H1 (cell line): ENCODE measurements around the gene CUEDC1. TPM values are rescaled to one million over a fixed set of nuclear protein-coding genes. Genes with fewer than 3 reads are reported as not detected.

Experiments used
- CTCF ChIA-PET: fragments of 300-600 bp; sonication (Branson Sonifier 250); formaldehyde crosslinking; loops from one replicate; lab custom pipeline; 2021; ENCODE audit not compliant: partially characterized antibody; lab: Charles Lee
- POLR2A ChIA-PET: fragments of 300-600 bp; sonication (Branson Sonifier 250); formaldehyde crosslinking; loops from one replicate; lab custom pipeline; 2021; ENCODE audit warnings: inconsistent platforms; ENCODE audit not compliant: partially characterized antibody; lab: Charles Lee
- DNase-seq, 2 experiments: peaks; one replicate each; pipeline versions ENCODE4 v3.0.0 to v3.0.0-alpha.2; 2010 to 2022; ENCODE audit warnings: low spot score in 2 of 2, low read depth in 1 of 2, mixed read lengths in 1 of 2
- FAIRE-seq: peaks from 2 replicates; lab custom pipeline; 2011; peaks lifted over from hg19 to GRCh38; lab: Jason Lieb, UNC
- H2AFZ ChIP-seq: 2 replicates; pipeline ENCODE4 v1.8.1; 2012; ENCODE audit warnings: low read length, inconsistent platforms
- H2AK5ac ChIP-seq: 2 replicates; pipeline ENCODE4 v1.6.1; 2013; ENCODE audit warnings: low read depth, low read length
- H2BK120ac ChIP-seq: replicated peaks from 2 replicates; pipeline ENCODE3; 2013; ENCODE audit warnings: low read depth, low read length, inconsistent platforms
- H2BK12ac ChIP-seq: 2 replicates; pipeline ENCODE4 v1.6.1; 2013; ENCODE audit warnings: low read depth, low read length
- H2BK15ac ChIP-seq: 2 replicates; pipeline ENCODE4 v1.6.1; 2013; ENCODE audit warnings: low read length
- H2BK20ac ChIP-seq: 2 replicates; pipeline ENCODE4 v1.6.1; 2013; ENCODE audit warnings: low read length
- H2BK5ac ChIP-seq: 2 replicates; pipeline ENCODE4 v1.6.1; 2013; ENCODE audit warnings: low read depth, low read length
- H3K14ac ChIP-seq: 2 replicates; pipeline ENCODE4 v1.6.1; 2013; ENCODE audit warnings: inconsistent platforms; ENCODE audit not compliant: insufficient read length
- H3K18ac ChIP-seq: 2 replicates; pipeline ENCODE4 v1.6.1; 2013; ENCODE audit warnings: low read length; ENCODE audit errors: extremely low read depth
- H3K23ac ChIP-seq: 2 replicates; pipeline ENCODE4 v1.6.1; 2013; ENCODE audit warnings: inconsistent platforms; ENCODE audit not compliant: insufficient read length
- H3K23me2 ChIP-seq: 2 replicates; pipeline ENCODE4 v1.6.1; 2013; ENCODE audit warnings: low read depth, low read length
- H3K27ac ChIP-seq: 2 replicates; pipeline ENCODE4 v1.6.1; 2011; ENCODE audit warnings: low read depth, low read length, inconsistent platforms
- H3K27me3 ChIP-seq, 4 experiments: replicated peaks in 1 of 4; 1 replicate in 1 of 4; 2 replicates in 3 of 4; pipeline versions ENCODE4 v1.6.1 to v1.8.1; 2011 to 2013; ENCODE audit warnings: low read length in 3 of 4, mild to moderate bottlenecking in 3 of 4, inconsistent platforms in 2 of 4, mixed read lengths in 2 of 4, moderate library complexity in 1 of 4; ENCODE audit not compliant: control insufficient read depth in 3 of 4, insufficient read depth in 3 of 4; ENCODE audit errors: extremely low read depth in 1 of 4
- H3K36me3 ChIP-seq, 4 experiments: 2 replicates each; pipeline versions ENCODE4 v1.6.1 to v1.8.1; 2011 to 2013; ENCODE audit warnings: mild to moderate bottlenecking in 4 of 4, low read length in 3 of 4, moderate library complexity in 2 of 4, control low read depth in 1 of 4, inconsistent platforms in 1 of 4; ENCODE audit not compliant: insufficient read depth in 4 of 4, control insufficient read depth in 2 of 4
- H3K4ac ChIP-seq: replicated peaks from 2 replicates; pipeline ENCODE3; 2013; ENCODE audit warnings: low read length, low read depth, mixed read lengths, inconsistent platforms; ENCODE audit not compliant: insufficient read length
- H3K4me1 ChIP-seq, 4 experiments: replicated peaks in 1 of 4; 1 replicate in 1 of 4; 2 replicates in 3 of 4; pipeline versions ENCODE4 v1.6.1 to v1.8.1; 2011 to 2013; ENCODE audit warnings: low read length in 3 of 4, inconsistent platforms in 2 of 4, mixed read lengths in 1 of 4; ENCODE audit not compliant: insufficient read depth in 4 of 4, control insufficient read depth in 3 of 4
- H3K4me2 ChIP-seq, 2 experiments: 2 replicates each; pipeline versions ENCODE4 v1.6.1 to v1.8.1; 2011 to 2013; ENCODE audit warnings: low read depth in 2 of 2, low read length in 2 of 2, control low read depth in 1 of 2, inconsistent platforms in 1 of 2, mild to moderate bottlenecking in 1 of 2; ENCODE audit not compliant: insufficient read depth in 1 of 2
- H3K4me3 ChIP-seq, 4 experiments: fragments of 200-600, 300-600 bp in 1 of 4; sonication (generic), shearing (Covaris generic), sonication (Bioruptor Twin) in 1 of 4; 2 replicates each; pipeline versions ENCODE4 v1.5.1 to v1.8.1; 2011 to 2016; ENCODE audit warnings: low read length in 4 of 4, low read depth in 3 of 4, control low read depth in 2 of 4, inconsistent platforms in 2 of 4, mild to moderate bottlenecking in 2 of 4, mixed read lengths in 1 of 4, moderate library complexity in 1 of 4; ENCODE audit not compliant: insufficient read depth in 2 of 4; ENCODE audit errors: extremely low read depth in 1 of 4
- H3K56ac ChIP-seq: replicated peaks from 2 replicates; pipeline ENCODE3; 2013; ENCODE audit warnings: low read depth, mild to moderate bottlenecking, mixed read lengths, low read length, inconsistent platforms; ENCODE audit not compliant: insufficient read length
- H3K79me1 ChIP-seq: 2 replicates; pipeline ENCODE4 v1.6.1; 2013; ENCODE audit warnings: low read depth, low read length, control low read depth
- H3K79me2 ChIP-seq, 2 experiments: 2 replicates each; pipeline versions ENCODE4 v1.6.1 to v1.8.1; 2012 to 2013; ENCODE audit warnings: low read length in 2 of 2, mild to moderate bottlenecking in 2 of 2, inconsistent platforms in 1 of 2; ENCODE audit not compliant: insufficient read depth in 2 of 2, control insufficient read depth in 1 of 2
- H3K9ac ChIP-seq, 4 experiments: replicated peaks in 1 of 4; 1 replicate in 1 of 4; 2 replicates in 3 of 4; pipeline versions ENCODE4 v1.6.1 to v1.8.1; 2011 to 2013; ENCODE audit warnings: low read depth in 3 of 4, low read length in 3 of 4, control low read depth in 2 of 4, mild to moderate bottlenecking in 2 of 4, moderate library complexity in 2 of 4, inconsistent platforms in 1 of 4; ENCODE audit errors: extremely low read depth in 1 of 4
- H3K9me3 ChIP-seq, 2 experiments: 2 replicates each; pipeline versions ENCODE4 v1.6.1 to v1.8.1; 2012 to 2013; ENCODE audit warnings: mild to moderate bottlenecking in 2 of 2, moderate library complexity in 2 of 2, control low read depth in 1 of 2, inconsistent platforms in 1 of 2, low read depth in 1 of 2, low read length in 1 of 2, mixed read lengths in 1 of 2; ENCODE audit not compliant: insufficient read depth in 2 of 2
- H4K20me1 ChIP-seq, 2 experiments: replicated peaks in 1 of 2; 2 replicates each; pipeline versions ENCODE3 to v1.8.1; 2011 to 2013; ENCODE audit warnings: inconsistent platforms in 2 of 2, low read length in 2 of 2, mild to moderate bottlenecking in 1 of 2; ENCODE audit not compliant: insufficient read depth in 2 of 2, control insufficient read depth in 1 of 2
- H4K5ac ChIP-seq: 2 replicates; pipeline ENCODE4 v1.6.1; 2013; ENCODE audit warnings: low read length, low read depth, mixed read lengths, inconsistent platforms; ENCODE audit not compliant: insufficient read length
- H4K8ac ChIP-seq: 2 replicates; pipeline ENCODE4 v1.8.0; 2013; ENCODE audit warnings: mild to moderate bottlenecking, moderate library complexity, low read length, inconsistent platforms; ENCODE audit not compliant: insufficient read depth; ENCODE audit errors: extremely low read depth
- H4K91ac ChIP-seq: replicated peaks from 2 replicates; pipeline ENCODE3; 2013; ENCODE audit warnings: low read length, mixed read lengths, inconsistent platforms; ENCODE audit not compliant: insufficient read length
- BACH1 ChIP-seq: IDR thresholded peaks from 2 replicates; pipeline ENCODE4 v1.6.1; 2012; ENCODE audit warnings: low read length, improper control_type of control experiment
- KDM4A ChIP-seq: IDR thresholded peaks from one replicate; pipeline ENCODE4 v1.7.1; 2012; ENCODE audit warnings: low read depth, mild to moderate bottlenecking, moderate library complexity, low read length, inconsistent platforms; ENCODE audit not compliant: severe bottlenecking
- NRF1 ChIP-seq: IDR thresholded peaks from 2 replicates; pipeline ENCODE4 v1.6.1; 2011; ENCODE audit warnings: mild to moderate bottlenecking, low read depth, low read length, improper control_type of control experiment
- POLR2A ChIP-seq, 2 experiments: IDR thresholded peaks; 1 replicate in 1 of 2; 2 replicates in 1 of 2; pipeline ENCODE4 v1.6.1; 2011; ENCODE audit warnings: low read depth in 2 of 2, low read length in 2 of 2, mild to moderate bottlenecking in 2 of 2; ENCODE audit errors: control extremely low read depth in 1 of 2
- POLR2AphosphoS5 ChIP-seq: IDR thresholded peaks from 2 replicates; pipeline ENCODE4 v1.6.1; 2011; ENCODE audit warnings: low read depth, low read length
- RXRA ChIP-seq: IDR thresholded peaks from 2 replicates; pipeline ENCODE4 v1.6.1; 2011; ENCODE audit warnings: low read depth, mild to moderate bottlenecking, low read length, moderate library complexity; ENCODE audit not compliant: insufficient read depth
- SUZ12 ChIP-seq: fragments of 200-600 bp; sonication (generic); IDR thresholded peaks from 2 replicates; pipeline ENCODE4 v1.6.1; 2012; ENCODE audit warnings: mild to moderate bottlenecking, inconsistent platforms, low read length, moderate library complexity, mixed read lengths
- WGBS, 2 experiments: shearing (Covaris generic) in 1 of 2; methylation state at CpG; one replicate each; pipeline versions ENCODE4 v1.1.6 to v1.1.7; 2013 to 2015; ENCODE audit warnings: low lambda C conversion rate in 2 of 2, mixed read lengths in 2 of 2, inconsistent platforms in 1 of 2, low coverage in 1 of 2, missing lambda C conversion rate in 1 of 2; ENCODE audit not compliant: insufficient replicate concordance in 2 of 2, insufficient coverage in 1 of 2, insufficient read length in 1 of 2; ENCODE audit errors: extremely low coverage in 1 of 2, missing lambda C conversion rate in 1 of 2; 5-methylcytosine and 5-hydroxymethylcytosine counted together
- polyA plus RNA-seq, 7 experiments: library from polyadenylated mRNA; depleted of rRNA in 3 of 7; stranded (reverse) in 5 of 7; unstranded in 2 of 7; fragments of >200 nt in 5 of 7; fragments of 200-250 nt in 2 of 7; gene quantifications; 1 replicate in 5 of 7; 2 replicates in 1 of 7; 4 replicates in 1 of 7; pipeline versions ENCODE4 v1.2.1 to v1.2.3, GENCODE V29; 2011 to 2013; ENCODE audit warnings: missing spikeins in 2 of 7, mixed read lengths in 2 of 7
- total RNA-seq: library from RNA; stranded (reverse); fragmentation: NEBNext Ultra II Directional; extraction: Animal tissue kit (Norgen Biotek cat#: 25700); gene quantifications from 2 replicates; pipeline ENCODE4 v1.2.1, GENCODE V29; 2021

The CUEDC1 gene
- total and polyA plus RNA-seq, 2 of the 8 experiments (the other 6 are each of a cell fraction or from before 2014, with no cell fraction given), result 4.0 to 10.7 TPM

- Histone ChIP-seq H3K4me2 (no peak overlapping the region), H3K9ac (peak overlapping the region in 1 of 4 experiments; percentile 34; a peak in 1 of 7 replicates), H3K4ac (no peak overlapping the region), H3K79me2 (no peaks in the 10 kb centered on the region), H3K4me3 (no peak overlapping the region), H2BK15ac (no peak overlapping the region), H2AK5ac (no peak overlapping the region), H3K4me1 (peaks cover 0 to 9% (median 0%) of the 10 kb centered on the region in 4 experiments; a peak in 4 of 7 replicates), H3K23ac (no peak overlapping the region), H2BK20ac (no peak overlapping the region), H4K91ac (no peak overlapping the region), H2BK5ac (no peak overlapping the region), H3K23me2 (peaks cover under 1% of the 10 kb centered on the region; the same call in 1 of the 2 replicates), H3K14ac (no peak overlapping the region), H4K20me1 (no peaks in the 10 kb centered on the region), H2AFZ (no peak overlapping the region), H3K18ac (no peak overlapping the region), H3K79me1 (no peaks in the 10 kb centered on the region), H2BK120ac (no peak overlapping the region), H3K56ac (no peak overlapping the region), H3K27ac (no peak overlapping the region), H4K8ac (no peak overlapping the region), H3K27me3 (no peaks in the 10 kb centered on the region), H4K5ac (no peak overlapping the region), H2BK12ac (no peak overlapping the region), H3K9me3 (no peaks in the 10 kb centered on the region), H3K36me3 (peaks cover 0 to 15% (median 5%) of the 10 kb centered on the region in 4 experiments; a peak in 3 of 8 replicates)
- DNase-seq (no peak), FAIRE-seq (no peak)
- WGBS, 2 experiments, result 66% methylated on average over 3 of the region's 3 CpGs; no CpG with 5 or more reads in 1 of the 2 experiments
- ChIA-PET CTCF (interaction anchor here (0.5 to 15.0 kb wide), 22 partner anchors 7 to 822 kb away, joined by 3 to 384 read pairs (median 5); partner anchors contain the start of genes CUEDC1, MRPS23 and SRSF1), POLR2A (interaction anchor here (0.7 to 28.0 kb wide), 24 partner anchors 7 to 243 kb away, joined by 3 to 672 read pairs (median 4); partner anchors contain the start of genes DYNLL2, MRPS23 and SRSF1)
- no peak for TF ChIP-seq BACH1
- TF ChIP-seq POLR2A (IDR thresholded peaks at IDR 0.05; ENCODE audit: control extremely low read depth in 1 of 2, low read depth in 2 of 2, low read length in 2 of 2), result peak; percentile 40 to 41; a peak in 2 of 3 replicates
- TF ChIP-seq SUZ12, result no peak
- no peak for TF ChIP-seq RXRA
- no peak for TF ChIP-seq NRF1
- TF ChIP-seq KDM4A, result no peak
- TF ChIP-seq POLR2AphosphoS5, result peak; percentile 64
Measured at GRCh38 chr17:57993471-57994365, 38.5 kb upstream of the CUEDC1 start.
